GM10248 (cell line): ENCODE measurements around the gene ATP2C1.

ENCODE experiments used
- CTCF ChIA-PET: fragments of 300-600 bp; sonication (Branson Sonifier 250); formaldehyde crosslinking; extraction: SDS; loops from one replicate; lab custom pipeline; 2021; ENCODE audit warnings: antibody characterized with exemption; lab: Yijun Ruan, JAX
- POLR2A ChIA-PET: fragments of 350-650 bp; sonication (Branson Sonifier 250); formaldehyde crosslinking; extraction: SDS; loops from one replicate; lab custom pipeline; 2020; ENCODE audit warnings: antibody characterized with exemption; lab: Yijun Ruan, JAX
- DNase-seq: peaks from one replicate; pipeline ENCODE4 v3.0.0; 2012; ENCODE audit errors: extremely low spot score
- TF ChIP-seq, protein P1 (sequence below): IDR thresholded peaks from 2 replicates; pipeline ENCODE4 v1.5.1; 2012; ENCODE audit warnings: mild to moderate bottlenecking, low read depth; ENCODE audit errors: extremely low read depth, missing control alignments, control extremely low read depth

The ATP2C1 gene

DNA sequence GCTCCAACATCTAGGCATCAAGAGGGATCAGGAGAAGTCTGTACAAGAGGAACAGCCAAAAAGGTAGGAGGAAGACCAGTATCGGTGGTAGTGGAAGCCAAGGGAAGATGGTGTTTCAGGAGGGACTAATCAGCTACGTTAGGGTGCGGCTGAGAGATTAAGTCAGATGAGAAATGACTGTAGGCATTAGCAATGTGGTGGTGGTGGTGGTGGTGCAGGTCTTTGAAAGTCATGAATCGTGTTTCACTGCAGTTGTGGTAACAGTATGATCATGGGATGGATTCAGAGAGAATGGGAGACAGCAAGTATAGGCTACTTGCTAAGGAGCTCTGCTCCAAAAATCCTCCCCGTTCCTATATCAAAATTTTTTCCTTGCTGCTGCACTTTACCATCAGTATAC lies 97.2 kb downstream of the ATP2C1 start:
- TF ChIP-seq, protein P1, sequence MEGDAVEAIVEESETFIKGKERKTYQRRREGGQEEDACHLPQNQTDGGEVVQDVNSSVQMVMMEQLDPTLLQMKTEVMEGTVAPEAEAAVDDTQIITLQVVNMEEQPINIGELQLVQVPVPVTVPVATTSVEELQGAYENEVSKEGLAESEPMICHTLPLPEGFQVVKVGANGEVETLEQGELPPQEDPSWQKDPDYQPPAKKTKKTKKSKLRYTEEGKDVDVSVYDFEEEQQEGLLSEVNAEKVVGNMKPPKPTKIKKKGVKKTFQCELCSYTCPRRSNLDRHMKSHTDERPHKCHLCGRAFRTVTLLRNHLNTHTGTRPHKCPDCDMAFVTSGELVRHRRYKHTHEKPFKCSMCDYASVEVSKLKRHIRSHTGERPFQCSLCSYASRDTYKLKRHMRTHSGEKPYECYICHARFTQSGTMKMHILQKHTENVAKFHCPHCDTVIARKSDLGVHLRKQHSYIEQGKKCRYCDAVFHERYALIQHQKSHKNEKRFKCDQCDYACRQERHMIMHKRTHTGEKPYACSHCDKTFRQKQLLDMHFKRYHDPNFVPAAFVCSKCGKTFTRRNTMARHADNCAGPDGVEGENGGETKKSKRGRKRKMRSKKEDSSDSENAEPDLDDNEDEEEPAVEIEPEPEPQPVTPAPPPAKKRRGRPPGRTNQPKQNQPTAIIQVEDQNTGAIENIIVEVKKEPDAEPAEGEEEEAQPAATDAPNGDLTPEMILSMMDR, result no peak
- no peak for DNase-seq
- POLR2A ChIA-PET, result no interaction called here
- CTCF ChIA-PET, result no interaction called here

DNA sequence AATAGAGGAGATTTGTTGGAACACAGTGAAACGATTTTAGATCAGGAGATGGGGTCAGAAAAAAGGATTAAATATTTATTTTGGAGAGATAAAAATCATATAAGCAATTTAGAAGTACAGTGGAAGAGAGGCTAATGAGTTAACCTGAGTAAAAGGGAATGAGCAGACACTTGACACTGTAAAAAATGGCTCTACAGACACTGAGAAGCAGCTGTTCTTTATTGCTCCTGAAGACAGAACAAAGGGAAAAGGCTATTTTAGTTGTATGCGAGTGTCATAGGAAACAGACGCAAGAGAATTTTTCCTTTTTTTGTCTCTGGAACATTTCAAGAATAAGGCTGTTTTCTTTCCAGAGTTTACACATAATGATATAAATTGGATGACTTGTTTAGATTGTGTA lies 98.5 kb downstream of the ATP2C1 start:
- TF ChIP-seq, protein P1, result no peak
- no peak for DNase-seq
- CTCF ChIA-PET, result interaction anchor here (0.7 to 1.3 kb wide), 3 partner anchors 13 to 18 kb away, joined by 3 to 4 read pairs (median 3); no protein-coding TSS in a partner anchor
- POLR2A ChIA-PET, result no interaction called here

- CTCF ChIA-PET, result interaction anchor here (0.9 to 1.9 kb wide), 4 partner anchors 9 to 103 kb away, joined by 3 to 7 read pairs (median 4); partner anchors contain the start of gene ATP2C1
- DNase-seq, result no peak
These were observed 103.4 kb downstream of the ATP2C1 start for GRCh38 chr3:130997289-130997688.

DNA sequence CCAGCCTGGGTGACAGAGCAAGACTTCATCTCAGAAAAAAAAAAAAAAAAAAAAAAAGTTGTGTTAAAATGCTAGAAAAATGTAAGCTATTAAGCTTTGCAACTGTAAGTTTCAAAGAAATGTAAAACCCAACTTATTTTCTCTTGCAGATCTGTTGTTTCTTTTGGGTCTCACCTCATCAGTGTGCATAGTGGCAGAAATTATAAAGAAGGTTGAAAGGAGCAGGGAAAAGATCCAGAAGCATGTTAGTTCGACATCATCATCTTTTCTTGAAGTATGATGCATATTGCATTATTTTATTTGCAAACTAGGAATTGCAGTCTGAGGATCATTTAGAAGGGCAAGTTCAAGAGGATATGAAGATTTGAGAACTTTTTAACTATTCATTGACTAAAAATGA lies 107.2 kb downstream of the ATP2C1 start:
- DNase-seq, result no peak
- CTCF ChIA-PET, result no interaction called here
- POLR2A ChIA-PET, result interaction anchor here (0.5 kb wide), 1 partner anchor 13 kb away, joined by 3 read pairs; no protein-coding TSS in a partner anchor
- TF ChIP-seq, protein P1, result no peak

More at GRCh38 chr3:130997289-130997688, 103.4 kb downstream of the ATP2C1 start:
- TF ChIP-seq, protein P1, result no peak
- POLR2A ChIA-PET, result no interaction called here

DNA sequence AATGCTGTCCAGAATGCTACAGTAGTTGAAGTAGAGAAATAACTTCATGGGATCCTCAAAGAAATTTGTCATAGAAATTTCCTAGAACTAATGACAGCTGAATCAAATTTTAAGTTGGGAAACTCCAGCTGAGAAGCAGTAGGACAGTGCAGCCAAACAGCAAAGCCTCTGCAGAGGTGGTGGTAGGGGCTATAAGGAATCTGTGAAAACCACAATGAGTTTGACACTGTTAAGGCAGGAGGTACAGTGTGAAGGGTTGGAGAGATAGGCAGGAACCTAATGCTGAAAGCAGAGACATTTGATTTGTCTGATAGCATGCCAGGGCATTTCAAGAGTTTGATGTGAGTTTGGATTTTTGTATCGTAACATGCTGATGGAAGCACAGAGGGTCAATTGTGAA lies 110.7 kb downstream of the ATP2C1 start:
- POLR2A ChIA-PET, result no interaction called here
- CTCF ChIA-PET, result interaction anchor here (1.0 to 3.2 kb wide), 6 partner anchors 9 to 21 kb away, joined by 3 to 12 read pairs (median 6); partner anchors contain the start of genes ASTE1 and NEK11
- TF ChIP-seq, protein P1, result no peak
- no peak for DNase-seq

- no peak for DNase-seq
- ChIA-PET CTCF (interaction anchor here (1.2 to 1.4 kb wide), 3 partner anchors 9 to 13 kb away, joined by 4 to 5 read pairs (median 4); no protein-coding TSS in a partner anchor), POLR2A (no interaction called here)
- TF ChIP-seq, protein P1, result no peak
These were observed 113.4 kb downstream of the ATP2C1 start for GRCh38 chr3:131007256-131007655.
